ENCODE data around the gene MALAT1. TPM values are rescaled to one million over a fixed set of nuclear protein-coding genes. Genes with fewer than 3 reads are reported as not detected.
A peak's percentile ranks its signal among the peaks of the same experiment; 100 is the strongest.

MALAT1 gene
- total and polyA plus RNA-seq, 9 donors: 396 to 13,132 (median 8,248) TPM

GRCh38 chr11:65500387-65501185, 1.7 kb downstream of the MALAT1 start:
- peak overlapping the region; percentile 91 to 94 for H3K27ac ChIP-seq
- no peaks in the 10 kb centered on the region for H3K27me3 ChIP-seq
- WGBS, 3 donors: 0 to 1% (median 0%) methylated on average over 20 of the region's 20 CpGs
- peaks cover 4% of the 10 kb centered on the region for H3K4me1 ChIP-seq (ENCODE audit: insufficient read depth)
- TF ChIP-seq CTCF (IDR thresholded peaks at IDR 0.05) (no peak), POLR2A (IDR thresholded peaks at IDR 0.05) (no peak), EP300 (IDR thresholded peaks at IDR 0.05) (no peak)
- H3K36me3 ChIP-seq: peaks cover 3% of the 10 kb centered on the region
- DNase-seq: peak; percentile 40 to 66 (median 57)
- intact Hi-C loops (cut with DNase I): no loop called here
- H3K9me3 ChIP-seq: no peaks in the 10 kb centered on the region
- peak overlapping the region; percentile 82 for H3K4me3 ChIP-seq

GRCh38 chr11:65501186-65501471, 2.3 kb downstream of the MALAT1 start:
- no peaks in the 10 kb centered on the region for H3K27me3 ChIP-seq
- no peaks in the 10 kb centered on the region for H3K9me3 ChIP-seq
- H3K27ac ChIP-seq: peak overlapping the region; percentile 91 to 94
- H3K4me3 ChIP-seq: peak overlapping the region; percentile 82
- 0% methylated on average over 2 of the region's 2 CpGs for WGBS, 3 donors
- intact Hi-C loops (cut with DNase I): no loop called here
- H3K36me3 ChIP-seq: peaks cover 3% of the 10 kb centered on the region
- H3K4me1 ChIP-seq (ENCODE audit: insufficient read depth): peaks cover 2% of the 10 kb centered on the region
- no peak for TF ChIP-seq EP300 (IDR thresholded peaks at IDR 0.05)
- TF ChIP-seq POLR2A (IDR thresholded peaks at IDR 0.05): no peak
- no peak for DNase-seq

- 0 to 1% (median 1%) methylated on average over 3 of the region's 3 CpGs for WGBS, 3 donors
- Histone ChIP-seq H3K27me3 (no peaks in the 10 kb centered on the region), H3K36me3 (peaks cover 3% of the 10 kb centered on the region), H3K4me3 (peak overlapping the region; percentile 82), H3K4me1 (ENCODE audit: insufficient read depth) (peaks cover 2% of the 10 kb centered on the region), H3K27ac (peak overlapping the region; percentile 91 to 94), H3K9me3 (no peaks in the 10 kb centered on the region)
- TF ChIP-seq EP300 (IDR thresholded peaks at IDR 0.05) (no peak), POLR2A (IDR thresholded peaks at IDR 0.05) (no peak), CTCF (IDR thresholded peaks at IDR 0.05) (no peak)
- intact Hi-C loops (cut with DNase I): no loop called here
- DNase-seq: peak in 2 of 5 donors; percentile 14 to 33
These were observed 2.8 kb downstream of the MALAT1 start for GRCh38 chr11:65501472-65502273.

GRCh38 chr11:65502274-65502554, 3.4 kb downstream of the MALAT1 start:
- intact Hi-C loops (cut with DNase I): no loop called here
- H3K9me3 ChIP-seq: no peaks in the 10 kb centered on the region
- TF ChIP-seq CTCF (IDR thresholded peaks at IDR 0.05): no peak
- TF ChIP-seq POLR2A (IDR thresholded peaks at IDR 0.05): no peak
- no peak for TF ChIP-seq EP300 (IDR thresholded peaks at IDR 0.05)
- peak overlapping the region; percentile 82 for H3K4me3 ChIP-seq
- H3K27me3 ChIP-seq: no peaks in the 10 kb centered on the region
- H3K36me3 ChIP-seq: peaks cover 3% of the 10 kb centered on the region
- no peak for DNase-seq
- H3K4me1 ChIP-seq (ENCODE audit: insufficient read depth): peaks cover 2% of the 10 kb centered on the region
- H3K27ac ChIP-seq: peak overlapping the region; percentile 91 to 94
